NCI-H1694 (cell line): ENCODE measurements around the gene FKBP7.
A peak's percentile ranks its signal among the peaks of the same experiment; 100 is the strongest.
"Not testable (repeated sequence)": the region's sequence is repeated elsewhere in the genome, so short reads cannot be mapped to it uniquely, and the experiment has no call there.

Experiments used
- DNase-seq: peaks from one replicate; lab custom pipeline; 2025; lab: John Stamatoyannopoulos, UW

Gene FKBP7

GRCh38 chr2:178449700-178450523 is 28.5 kb downstream of the FKBP7 start:
- no peak for DNase-seq

DNA sequence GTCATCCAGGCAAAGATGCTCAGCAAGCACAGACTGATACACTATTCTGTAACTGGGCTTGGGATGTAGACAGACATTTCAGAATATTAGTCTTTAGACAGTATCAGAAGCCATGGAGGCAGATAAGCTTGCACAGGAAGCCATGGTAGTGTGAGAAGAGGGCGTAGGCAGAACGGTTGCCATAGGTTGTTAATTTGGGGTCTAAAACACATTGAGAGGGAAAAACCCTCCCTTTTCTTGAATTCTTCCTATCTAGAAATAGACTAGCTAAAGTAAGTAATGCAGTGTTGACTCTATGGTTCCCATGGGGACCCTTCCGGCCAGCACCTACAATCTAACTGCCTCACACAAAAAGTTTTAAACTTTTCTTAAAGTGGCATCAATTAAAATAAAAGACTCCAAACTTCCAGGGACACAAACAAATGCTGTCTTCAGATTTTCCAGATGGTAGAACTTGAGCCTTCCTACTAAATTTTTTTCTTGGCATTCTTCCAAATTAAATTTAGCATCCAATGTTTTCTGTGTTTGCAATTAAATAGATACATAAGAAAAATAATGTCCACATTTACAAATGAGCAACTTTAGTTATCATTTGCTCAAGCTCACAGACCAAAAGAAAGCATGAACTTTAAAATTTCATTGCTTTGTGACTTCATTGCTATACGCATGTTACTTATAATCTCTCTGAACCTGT is 29.3 kb downstream of the FKBP7 start:
- no peak for DNase-seq

DNA sequence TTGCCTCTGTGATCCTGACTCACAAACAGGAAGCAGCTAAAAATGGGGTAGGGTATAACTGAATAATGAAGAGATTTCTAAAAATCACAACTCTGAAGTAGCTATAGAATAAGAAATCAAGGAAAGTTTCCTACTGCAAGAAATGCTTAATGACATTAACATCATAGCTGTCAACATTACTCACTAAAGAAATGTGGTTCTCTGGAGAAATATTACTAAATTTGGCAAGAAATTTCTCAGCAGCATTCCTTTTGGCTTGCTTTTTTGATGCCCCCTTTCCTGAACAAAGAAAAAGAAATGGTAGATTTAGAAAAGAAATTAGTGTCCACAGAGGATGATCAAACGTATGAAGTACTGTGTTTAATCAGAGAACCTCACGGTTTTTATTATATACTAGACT is 37.0 kb downstream of the FKBP7 start:
- DNase-seq, result no peak

DNA sequence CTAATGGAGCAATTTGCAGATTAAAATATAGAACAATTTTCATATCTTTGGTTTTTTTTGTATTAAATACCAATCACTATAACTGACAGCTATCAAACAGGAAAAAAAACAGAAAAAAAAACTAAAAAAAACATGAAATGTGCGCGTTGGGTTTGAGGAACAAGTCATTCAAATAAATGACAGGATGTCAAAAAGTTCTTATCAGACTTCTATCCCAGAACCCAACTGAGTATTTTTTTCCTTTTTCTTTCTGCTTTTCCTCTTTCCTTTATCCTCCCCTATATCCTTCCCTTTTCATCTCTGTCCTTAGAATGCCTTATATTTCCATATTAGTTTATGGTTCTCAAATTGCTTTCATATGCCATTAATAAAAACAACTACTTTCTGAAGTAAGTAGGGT is 41.7 kb downstream of the FKBP7 start:
- DNase-seq, result no peak

DNA sequence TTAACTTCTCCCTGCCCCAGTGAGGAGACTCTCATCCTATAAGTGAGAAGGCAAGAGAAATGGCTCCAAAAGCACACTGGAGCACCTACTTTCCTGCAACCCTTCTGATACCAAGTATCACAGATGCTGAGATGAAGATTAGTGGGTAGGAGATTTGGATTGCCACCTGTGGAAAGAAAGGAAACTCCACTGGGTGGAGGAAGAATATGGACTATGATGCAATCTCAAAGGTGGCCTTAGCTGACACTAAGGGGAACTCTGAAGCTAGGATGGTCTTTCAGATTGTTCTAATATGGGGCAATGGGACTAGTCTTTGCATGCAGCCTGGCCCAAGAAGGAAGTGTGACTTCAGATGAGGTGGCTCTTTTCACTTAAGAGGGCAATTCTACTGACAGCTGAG is 49.1 kb downstream of the FKBP7 start:
- DNase-seq, result no peak

GRCh38 chr2:178428396-178428806 is 50.0 kb downstream of the FKBP7 start:
- no peak for DNase-seq

DNA sequence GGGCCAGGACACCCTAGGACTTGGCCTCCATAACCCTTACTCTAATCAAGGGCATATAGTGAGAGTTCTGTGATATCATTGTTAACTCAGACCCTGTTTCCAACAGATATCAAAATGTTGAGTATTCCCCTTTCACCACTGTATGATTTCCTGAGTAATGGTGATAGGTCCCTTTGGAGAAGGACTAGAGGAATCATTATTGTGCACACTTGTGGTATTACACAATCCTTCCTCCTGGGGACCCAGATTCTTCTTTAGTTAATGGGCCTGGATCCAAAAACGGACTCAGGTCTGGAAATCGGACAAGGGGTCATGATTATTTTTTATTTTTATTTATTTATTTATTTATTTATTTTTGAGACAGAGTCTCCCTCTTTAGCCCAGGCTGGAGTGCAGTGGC is 50.9 kb downstream of the FKBP7 start:
- DNase-seq, result no peak

DNA sequence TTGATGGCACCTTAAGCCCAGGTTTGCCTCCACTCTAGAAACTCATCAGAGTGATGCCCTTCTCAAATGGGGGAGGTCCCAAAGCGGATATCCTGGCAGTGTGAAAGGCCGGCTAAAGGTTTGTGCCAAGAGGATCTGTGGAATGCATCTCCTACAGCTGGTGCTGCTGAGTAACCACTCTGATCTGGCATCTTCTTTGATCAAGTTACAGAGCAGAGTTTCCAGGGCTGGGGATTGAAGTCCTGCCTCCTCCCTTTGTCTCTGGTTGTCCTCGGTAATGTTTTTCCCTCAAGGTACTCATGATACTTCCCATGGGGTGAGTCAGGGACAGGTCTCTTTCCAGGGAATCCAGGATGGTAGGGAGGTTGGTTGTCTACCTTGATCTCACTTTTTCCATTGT is 52.0 kb downstream of the FKBP7 start:
- no peak for DNase-seq

DNA sequence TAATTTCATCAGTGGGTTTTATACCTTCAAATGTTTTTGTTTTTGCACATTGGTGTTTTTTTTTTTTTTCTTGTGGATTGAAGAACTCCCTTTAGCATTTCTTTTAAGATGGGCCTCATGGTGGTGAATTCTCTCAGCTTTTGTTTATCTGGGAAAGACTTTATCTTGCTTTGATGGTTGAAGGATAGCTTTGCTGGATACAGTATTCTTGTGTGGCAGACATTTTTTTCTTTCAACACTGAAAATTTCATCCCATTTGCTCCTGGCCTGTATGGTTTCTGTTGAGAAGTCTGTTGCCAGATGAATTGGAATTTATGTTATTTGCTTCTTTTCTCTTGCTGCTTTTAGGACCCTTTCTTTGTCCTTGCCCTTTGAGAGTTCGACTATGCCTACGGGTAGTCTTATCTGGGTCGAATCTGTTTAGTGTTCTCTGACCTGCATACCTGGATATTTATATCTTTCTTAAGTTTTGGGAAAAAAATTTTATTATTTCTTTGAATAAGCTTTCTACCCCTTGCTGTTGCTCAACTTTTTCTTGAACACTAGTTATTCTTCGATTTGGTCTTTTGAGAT is 53.1 kb downstream of the FKBP7 start:
- no peak for DNase-seq

DNA sequence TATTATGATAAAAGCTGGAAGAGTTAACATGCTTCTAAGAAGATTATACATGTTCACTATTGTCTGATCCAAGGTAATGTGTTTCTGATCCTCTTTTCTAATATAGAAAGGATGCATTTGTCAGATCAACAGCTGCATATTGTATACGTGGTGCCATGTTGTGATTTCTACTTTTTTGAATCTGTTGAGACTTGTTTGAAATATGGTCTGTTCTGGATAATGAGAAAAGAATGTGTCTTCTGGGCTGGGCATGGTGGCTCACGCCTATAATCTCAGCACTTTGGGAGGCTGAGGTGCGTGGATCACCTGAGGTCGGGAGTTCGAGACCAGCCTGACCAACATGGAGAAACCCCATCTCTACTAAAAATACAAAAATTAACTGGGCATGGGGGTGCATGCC is 54.7 kb downstream of the FKBP7 start:
- not testable (repeated sequence) for DNase-seq

DNA sequence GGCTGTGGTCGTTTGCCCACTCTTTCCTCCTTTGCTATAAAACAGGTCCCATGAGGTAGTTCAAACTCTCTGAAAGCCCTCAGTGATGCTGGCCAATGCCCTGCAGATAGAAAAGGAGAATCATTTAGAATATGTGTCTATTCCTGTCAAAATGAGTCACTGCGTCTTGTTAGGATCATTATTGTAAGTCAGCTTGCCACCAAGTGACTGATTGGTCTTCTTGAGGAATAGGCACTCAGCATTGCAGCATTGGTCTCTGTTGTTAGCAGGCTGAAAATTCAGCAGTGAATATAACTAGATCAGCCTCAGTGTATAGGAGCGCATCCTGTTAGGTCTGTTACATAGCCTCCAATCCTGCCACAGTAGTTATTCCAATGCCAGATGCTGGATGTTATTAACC is 56.3 kb downstream of the FKBP7 start:
- DNase-seq, result no peak

DNA sequence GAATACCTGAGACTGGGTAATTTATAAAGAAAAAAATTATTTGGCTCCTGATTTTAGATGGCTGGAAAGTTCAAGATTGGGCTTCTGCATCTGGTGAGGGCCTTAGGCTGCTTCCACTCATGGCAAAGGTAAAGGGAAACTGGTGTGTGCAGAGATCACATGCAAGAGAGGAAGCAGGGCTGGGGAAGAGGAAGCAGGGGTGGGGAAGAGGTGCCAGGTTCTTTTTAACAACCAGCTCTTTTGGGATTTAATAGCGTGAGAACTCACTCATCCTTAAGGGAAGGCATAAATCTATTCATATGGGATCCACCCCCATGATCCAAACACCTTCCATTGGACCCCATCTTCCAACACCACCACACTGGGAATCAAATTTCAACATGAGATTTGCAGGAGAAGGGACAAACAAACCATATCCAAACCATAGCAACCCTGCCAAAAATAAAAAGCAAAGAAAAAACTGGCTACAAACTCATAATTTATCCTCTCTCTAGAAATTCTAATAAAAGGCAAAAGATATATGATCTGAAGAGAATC is 57.9 kb downstream of the FKBP7 start:
- DNase-seq, result no peak

DNA sequence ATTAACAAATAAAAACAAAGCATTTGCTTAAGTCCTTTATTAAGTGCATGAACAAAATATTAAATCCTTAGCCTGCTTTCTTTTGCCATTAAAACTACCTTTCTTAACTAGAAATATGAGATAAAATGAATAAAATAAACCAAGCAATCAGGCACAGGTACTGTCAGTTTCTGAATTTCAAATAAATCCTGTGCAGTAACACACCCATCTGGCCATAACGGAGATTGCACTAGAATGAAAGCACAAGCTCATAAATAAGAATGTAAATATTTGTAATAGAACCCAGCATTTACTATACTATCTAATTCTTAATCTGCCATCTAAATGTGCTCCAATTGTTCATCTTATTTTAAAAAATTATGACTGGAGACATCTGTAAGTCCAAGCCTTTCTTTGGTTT is 59.3 kb downstream of the FKBP7 start:
- DNase-seq, result peak; percentile 21

- no peak for DNase-seq
Observed at GRCh38 chr2:178418426-178418825, 60.0 kb downstream of the FKBP7 start.

- DNase-seq, result no peak
Observed at GRCh38 chr2:178417916-178418315, 60.5 kb downstream of the FKBP7 start.

- DNase-seq, result no peak
Observed at GRCh38 chr2:178415979-178416378, 62.4 kb downstream of the FKBP7 start.

DNA sequence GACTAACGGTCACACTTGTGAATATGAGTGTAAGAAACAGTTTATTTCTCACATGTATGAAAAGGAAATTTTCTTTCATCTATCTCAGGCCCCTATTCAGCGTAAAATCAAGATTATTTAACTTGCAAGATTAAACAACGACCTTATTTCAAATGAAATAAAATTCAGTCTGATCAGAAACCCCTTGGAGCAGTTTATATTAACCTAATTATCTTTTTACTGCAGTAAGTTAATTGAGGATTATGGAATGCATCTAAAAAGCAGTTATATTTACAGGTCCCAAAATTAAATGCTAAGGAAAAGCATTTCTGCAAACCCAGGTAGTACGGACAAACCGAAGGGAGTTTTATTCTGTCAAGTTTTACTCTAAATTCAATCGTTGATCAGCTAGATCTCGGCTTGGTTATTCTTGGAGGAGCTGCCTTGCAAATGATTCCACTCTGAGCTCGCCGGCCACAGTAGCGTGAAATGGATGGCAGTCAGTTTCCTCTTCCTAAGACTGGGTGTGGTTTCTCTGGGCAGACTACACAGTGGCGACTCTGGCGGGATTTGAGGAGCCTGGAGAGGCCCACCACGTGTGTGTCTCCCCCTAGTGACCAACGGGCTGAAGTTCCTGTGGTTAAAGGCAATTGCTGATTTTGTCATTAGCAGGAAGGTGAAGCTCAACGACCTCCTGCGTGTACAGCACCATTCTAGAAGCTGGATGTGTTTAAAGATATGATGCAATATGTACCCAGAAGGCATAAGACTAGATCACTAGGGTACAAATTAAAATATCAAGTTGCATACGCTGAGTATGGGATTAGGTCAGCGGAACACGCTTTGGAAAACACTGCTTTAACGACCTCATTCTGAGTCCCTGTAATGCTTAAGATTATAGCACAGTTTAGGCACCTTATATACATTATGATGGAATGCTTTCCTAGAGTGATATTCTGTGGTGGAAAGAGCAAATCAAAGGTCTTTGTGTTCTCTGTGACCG is 63.8 kb downstream of the FKBP7 start:
- DNase-seq, result peak; percentile 90
